Mucosa of descending colon (tissue), 3 donors: ENCODE results near the gene PIGC. TPM values are rescaled to one million over a fixed set of nuclear protein-coding genes. Genes with fewer than 3 reads are reported as not detected.

Source experiments
- ATAC-seq: fragments of 200-7000 bp; cut with Tn5 transposase; one replicate; pipeline ENCODE4 v1.9.1; 2020; ENCODE audit warnings: mild to moderate bottlenecking, moderate library complexity
- DNase-seq, 3 donors: peaks; one replicate each; pipeline ENCODE4 v3.0.0-alpha.2; 2020
- H3K36me3 ChIP-seq: fragments of 200-600 bp; one replicate; pipeline ENCODE4 v1.8.0; 2021; ENCODE audit warnings: low read depth, mild to moderate bottlenecking
- H3K4me1 ChIP-seq: fragments of 200-600 bp; one replicate; pipeline ENCODE4 v1.8.0; 2021; ENCODE audit warnings: low read depth, mild to moderate bottlenecking
- H3K4me3 ChIP-seq: fragments of 200-600 bp; one replicate; pipeline ENCODE4 v1.8.0; 2021; ENCODE audit warnings: mild to moderate bottlenecking
- H3K9me3 ChIP-seq: fragments of 200-600 bp; one replicate; pipeline ENCODE4 v1.8.0; 2021; ENCODE audit warnings: mild to moderate bottlenecking
- intact Hi-C, 2 donors: fragments of 100-400 bp; cut with DNase I in 1 of 2; cut with micrococcal nuclease in 1 of 2; formaldehyde crosslinking; loops; one replicate each; pipeline versions ENCODE4 v1.11.0 to v1.11.1; 2022; cut with DNase I, micrococcal nuclease
- total RNA-seq, 3 donors: library from RNA; stranded (reverse); fragmentation: NEBNext Ultra II Directional in 2 of 3; extraction: Animal tissue kit (Norgen Biotek cat#: 25700) in 2 of 3; gene quantifications; one replicate each; pipeline versions ENCODE4 v1.2.1 to v1.2.4, GENCODE V29; 2021 to 2023
- TF ChIP-seq, protein P1 (sequence below): fragments of 200-600 bp; IDR thresholded peaks from one replicate; pipeline ENCODE4 v1.8.0; 2022; ENCODE audit warnings: antibody characterized with exemption, mild to moderate bottlenecking
- donor health status: DM: no; HTN: no; CAD: no; lungs with moderate emphysema.
- donor health status: DM: no; HTN: no; CAD: no.
- donor health status: DM: no; HTN: yes; CAD: no.

PIGC gene
- total RNA-seq, 3 donors from 2014 or later: 25.6 to 27.7 (median 26.3) TPM

DNA sequence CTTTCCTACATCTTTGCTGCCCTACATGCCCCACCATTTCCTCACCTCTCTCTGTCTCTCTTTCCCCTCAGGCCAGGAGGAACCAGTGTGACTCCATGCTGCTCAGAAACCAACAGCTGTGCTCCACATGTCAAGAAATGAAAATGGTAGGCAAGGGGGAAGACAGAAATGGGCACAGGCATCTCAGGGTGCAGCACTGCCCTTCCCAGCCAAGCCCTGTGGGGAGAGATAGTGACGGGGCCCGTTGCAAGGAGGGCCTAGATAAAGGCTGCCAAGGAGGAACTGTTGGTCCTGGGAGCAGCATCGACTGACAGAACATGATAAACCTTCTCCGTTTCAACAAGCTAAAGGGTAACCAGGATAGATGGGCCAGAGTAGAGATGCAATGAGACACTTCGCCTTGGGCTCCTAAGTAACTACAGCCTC lies 12.5 kb upstream of the PIGC start:
- DNase-seq (no peak), ATAC-seq (no peak)
- TF ChIP-seq, protein P1, sequence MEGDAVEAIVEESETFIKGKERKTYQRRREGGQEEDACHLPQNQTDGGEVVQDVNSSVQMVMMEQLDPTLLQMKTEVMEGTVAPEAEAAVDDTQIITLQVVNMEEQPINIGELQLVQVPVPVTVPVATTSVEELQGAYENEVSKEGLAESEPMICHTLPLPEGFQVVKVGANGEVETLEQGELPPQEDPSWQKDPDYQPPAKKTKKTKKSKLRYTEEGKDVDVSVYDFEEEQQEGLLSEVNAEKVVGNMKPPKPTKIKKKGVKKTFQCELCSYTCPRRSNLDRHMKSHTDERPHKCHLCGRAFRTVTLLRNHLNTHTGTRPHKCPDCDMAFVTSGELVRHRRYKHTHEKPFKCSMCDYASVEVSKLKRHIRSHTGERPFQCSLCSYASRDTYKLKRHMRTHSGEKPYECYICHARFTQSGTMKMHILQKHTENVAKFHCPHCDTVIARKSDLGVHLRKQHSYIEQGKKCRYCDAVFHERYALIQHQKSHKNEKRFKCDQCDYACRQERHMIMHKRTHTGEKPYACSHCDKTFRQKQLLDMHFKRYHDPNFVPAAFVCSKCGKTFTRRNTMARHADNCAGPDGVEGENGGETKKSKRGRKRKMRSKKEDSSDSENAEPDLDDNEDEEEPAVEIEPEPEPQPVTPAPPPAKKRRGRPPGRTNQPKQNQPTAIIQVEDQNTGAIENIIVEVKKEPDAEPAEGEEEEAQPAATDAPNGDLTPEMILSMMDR: no peak
- H3K4me1 ChIP-seq: no peaks in the 10 kb centered on the region
- no peaks in the 10 kb centered on the region for H3K9me3 ChIP-seq
- intact Hi-C loops: loop anchor here (10.0 kb wide), 2 partner anchors 248 to 258 kb away; no protein-coding TSS in a partner anchor
- H3K4me3 ChIP-seq: no peak overlapping the region
- H3K36me3 ChIP-seq: no peaks in the 10 kb centered on the region

DNA sequence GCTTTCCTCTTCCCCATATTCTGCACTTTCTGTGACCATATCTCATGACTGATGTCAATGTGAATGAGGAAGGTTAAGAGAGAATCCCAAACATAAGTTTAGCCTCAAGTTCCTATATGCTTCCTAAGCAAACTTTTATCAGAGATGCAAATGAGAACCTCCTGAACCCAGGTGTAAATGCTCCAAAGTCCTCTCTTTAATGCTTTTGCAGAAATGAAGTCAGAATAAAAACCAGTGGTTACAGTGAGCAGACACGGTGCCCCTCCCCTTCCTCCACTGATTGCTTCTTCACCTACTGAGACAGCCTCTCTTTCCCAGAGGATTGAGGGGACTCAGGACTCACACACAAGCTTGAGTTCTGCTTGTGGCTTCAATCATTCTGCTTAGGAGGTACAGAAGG lies 11.6 kb upstream of the PIGC start:
- no peak for ATAC-seq
- DNase-seq: no peak
- Histone ChIP-seq H3K9me3 (no peaks in the 10 kb centered on the region), H3K4me1 (peaks cover 9% of the 10 kb centered on the region), H3K36me3 (no peaks in the 10 kb centered on the region), H3K4me3 (no peak overlapping the region)
- intact Hi-C loops: loop anchor here (10.0 kb wide), 2 partner anchors 249 to 259 kb away; no protein-coding TSS in a partner anchor
- TF ChIP-seq, protein P1: no peak

DNA sequence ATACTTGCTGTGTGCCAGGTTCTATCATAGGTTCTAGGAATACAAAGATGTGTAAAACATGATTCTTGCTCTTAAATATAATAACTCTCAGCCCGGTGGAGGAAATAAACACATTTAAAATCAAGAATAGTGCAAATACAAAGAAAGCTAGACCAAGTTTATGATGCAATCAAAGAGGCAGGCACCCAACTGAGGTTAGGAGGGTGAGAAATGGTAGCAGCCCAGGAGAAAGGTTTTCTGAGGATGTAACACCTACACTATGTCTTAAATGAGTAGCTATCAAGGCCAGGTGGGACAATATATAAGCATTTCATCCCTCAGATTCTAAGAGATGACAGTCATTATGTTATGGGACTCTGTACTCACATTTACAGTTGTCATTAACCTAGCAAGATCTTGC lies 9.7 kb upstream of the PIGC start:
- Histone ChIP-seq H3K4me1 (peaks cover 11% of the 10 kb centered on the region), H3K4me3 (no peak overlapping the region)
- TF ChIP-seq, protein P1: no peak

DNA sequence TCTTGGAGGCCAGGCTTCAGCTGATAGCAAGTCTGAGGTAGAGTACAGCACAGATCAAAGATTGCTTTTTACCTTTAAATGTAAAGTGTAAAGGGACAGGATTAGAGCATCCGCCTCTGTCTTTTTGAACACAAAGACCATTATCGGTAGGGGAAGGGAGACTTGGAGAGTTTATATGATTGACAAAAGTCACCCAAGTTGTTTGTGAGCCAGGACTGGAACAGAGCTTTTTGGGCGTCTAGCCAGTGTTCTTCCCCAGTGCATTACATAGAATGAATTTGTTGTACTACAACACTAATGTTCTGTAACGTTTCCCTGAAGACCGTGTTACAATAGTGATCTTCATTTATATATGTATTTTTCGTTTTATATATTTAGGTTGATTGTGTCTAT lies 9.3 kb upstream of the PIGC start:
- Histone ChIP-seq H3K9me3 (no peaks in the 10 kb centered on the region), H3K4me3 (no peak overlapping the region), H3K36me3 (no peaks in the 10 kb centered on the region), H3K4me1 (peaks cover 11% of the 10 kb centered on the region)
- TF ChIP-seq, protein P1: no peak
- intact Hi-C loops: loop anchor here (10.0 kb wide), 2 partner anchors 252 to 262 kb away; no protein-coding TSS in a partner anchor
- DNase-seq: no peak
- ATAC-seq: no peak

More for the DNA sequence above, 9.7 kb upstream of the PIGC start:
- DNase-seq: no peak
- intact Hi-C loops: loop anchor here (10.0 kb wide), 2 partner anchors 251 to 261 kb away; no protein-coding TSS in a partner anchor
- no peaks in the 10 kb centered on the region for H3K9me3 ChIP-seq
- no peaks in the 10 kb centered on the region for H3K36me3 ChIP-seq
- peak; percentile 11 for ATAC-seq

DNA sequence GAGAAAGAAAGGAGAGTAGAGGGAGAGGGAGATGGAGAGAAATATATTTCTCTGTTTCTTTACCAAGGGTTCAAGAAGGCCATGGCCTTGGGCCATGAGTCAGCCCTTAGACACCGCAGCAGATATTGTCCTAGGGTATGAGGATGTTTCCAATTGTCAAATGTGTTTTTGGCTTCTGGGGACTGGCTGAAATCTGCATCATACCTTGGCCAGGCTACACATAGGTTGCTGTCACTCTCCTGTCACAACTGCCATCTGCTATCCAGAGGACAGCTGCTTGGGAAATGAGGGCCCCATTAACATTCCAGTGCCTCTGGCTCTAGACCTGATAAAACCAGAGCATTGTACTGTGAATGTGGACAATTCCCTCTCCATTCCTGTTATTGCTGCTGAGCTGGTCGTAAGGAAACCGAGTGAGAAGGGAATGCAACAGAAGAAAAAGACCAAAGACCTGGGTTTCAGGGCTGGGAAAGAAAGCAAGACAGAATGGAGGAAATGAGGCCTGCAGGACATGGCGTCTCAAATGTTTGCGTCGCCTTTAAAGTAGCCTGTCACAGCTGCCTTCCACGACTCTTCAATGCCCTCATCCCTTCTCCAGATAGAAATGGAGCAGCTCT lies 8.8 kb upstream of the PIGC start:
- no peak overlapping the region for H3K4me3 ChIP-seq
- TF ChIP-seq, protein P1: no peak
- ATAC-seq (no peak), DNase-seq (no peak)
- intact Hi-C loops: loop anchor here (10.0 kb wide), 2 partner anchors 252 to 262 kb away; no protein-coding TSS in a partner anchor
- H3K4me1 ChIP-seq: peaks cover 11% of the 10 kb centered on the region
- no peaks in the 10 kb centered on the region for H3K36me3 ChIP-seq
- no peaks in the 10 kb centered on the region for H3K9me3 ChIP-seq
